Thyroid gland (tissue), 4 donors: ENCODE data around the gene C13orf46.

Experiments used
- CTCF ChIP-seq, 6 experiments: fragments of 200-600 bp in 3 of 6; fragments of 450-650 bp in 3 of 6; sonication (generic) in 3 of 6; IDR thresholded peaks; one replicate each; pipeline ENCODE4 v1.5.1; 2016 to 2019; ENCODE audit warnings: antibody characterized with exemption in 6 of 6, mild to moderate bottlenecking in 2 of 6, inconsistent platforms in 1 of 6, moderate library complexity in 1 of 6
- POLR2A ChIP-seq, 2 donors: fragments of 450-650 bp; IDR thresholded peaks; one replicate each; pipeline ENCODE4 v1.6.1; 2017; ENCODE audit warnings: antibody characterized with exemption in 2 of 2, mild to moderate bottlenecking in 2 of 2, moderate library complexity in 1 of 2

DNA sequence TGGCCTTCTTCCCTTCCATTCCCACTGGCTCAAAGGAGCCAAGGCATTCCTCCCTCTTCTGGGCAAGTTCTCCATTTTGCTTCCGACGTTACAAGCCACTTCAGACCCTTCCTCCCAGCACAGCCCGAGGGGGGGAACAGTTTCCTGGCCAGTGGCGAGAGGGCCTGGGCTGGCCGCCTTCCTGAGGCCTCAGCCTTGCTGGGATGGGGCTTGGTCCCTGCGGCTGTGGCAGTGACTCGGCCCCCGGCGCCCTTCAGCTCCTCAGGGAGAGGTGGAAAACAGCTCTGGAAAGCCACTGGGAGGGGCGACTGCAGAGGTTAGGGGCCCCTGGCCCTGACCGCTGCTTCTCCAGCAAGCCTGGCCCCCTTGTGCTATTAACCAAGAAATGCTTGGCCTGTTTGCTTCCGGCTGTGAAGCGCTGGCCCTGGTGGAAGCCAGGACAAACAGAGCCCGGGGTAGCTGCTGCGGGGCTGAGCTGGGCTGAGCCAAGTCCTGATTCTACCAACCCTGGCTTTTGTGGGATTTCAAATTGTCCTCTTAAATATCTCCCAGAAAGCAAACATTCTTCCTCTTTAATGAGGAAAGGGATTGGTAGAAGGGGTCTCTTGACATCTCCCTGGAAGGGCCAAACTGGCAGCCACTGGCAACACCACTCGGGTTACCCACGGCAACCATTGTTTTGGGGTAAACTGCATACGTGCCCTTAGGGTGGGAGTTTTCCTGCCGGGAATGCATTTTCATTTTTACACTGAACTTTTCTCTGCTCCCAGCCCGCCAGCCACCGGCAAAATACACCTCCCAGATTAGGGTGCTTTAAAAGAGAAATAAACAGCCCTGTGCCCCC lies 38.7 kb downstream of the C13orf46 start:
- TF ChIP-seq CTCF (IDR thresholded peaks at IDR 0.05) (no peak), POLR2A (IDR thresholded peaks at IDR 0.05) (no peak)
